ENCODE measurements around the gene FKBP6.
"Not testable (repeated sequence)": the region's sequence is repeated elsewhere in the genome, so short reads cannot be mapped to it uniquely, and the experiment has no call there.

FKBP6 gene

GRCh38 chr7:73352784-73353183, 24.8 kb downstream of the FKBP6 start:
- no peak for DNase-seq (ENCODE audit: extremely low spot score, insufficient read length, low read depth)
- FAIRE-seq = no peak

- FAIRE-seq = no peak
- no peak for DNase-seq (ENCODE audit: extremely low spot score, insufficient read length, low read depth)
Observed at GRCh38 chr7:73353243-73353642, 25.3 kb downstream of the FKBP6 start.

- FAIRE-seq (no peak), DNase-seq (ENCODE audit: extremely low spot score, insufficient read length, low read depth) (no peak)
Observed at GRCh38 chr7:73354196-73354595, 26.2 kb downstream of the FKBP6 start.

- DNase-seq (ENCODE audit: extremely low spot score, insufficient read length, low read depth) = no peak
- no peak for FAIRE-seq
Observed at GRCh38 chr7:73354821-73355220, 26.9 kb downstream of the FKBP6 start.

- DNase-seq (ENCODE audit: extremely low spot score, insufficient read length, low read depth) = no peak
- no peak for FAIRE-seq
Observed at GRCh38 chr7:73356159-73356558, 28.2 kb downstream of the FKBP6 start.

- FAIRE-seq (no peak), DNase-seq (ENCODE audit: extremely low spot score, insufficient read length, low read depth) (no peak)
Observed at GRCh38 chr7:73358590-73359275, 30.8 kb downstream of the FKBP6 start.

GRCh38 chr7:73359306-73359705, 31.3 kb downstream of the FKBP6 start:
- DNase-seq (ENCODE audit: extremely low spot score, insufficient read length, low read depth) = no peak
- FAIRE-seq = no peak

GRCh38 chr7:73359746-73360375, 31.9 kb downstream of the FKBP6 start:
- DNase-seq (ENCODE audit: extremely low spot score, insufficient read length, low read depth) (no peak), FAIRE-seq (no peak)

- FAIRE-seq; DNase-seq (ENCODE audit: extremely low spot score, insufficient read length, low read depth): not testable (repeated sequence)
Observed at GRCh38 chr7:73360590-73360989, 32.6 kb downstream of the FKBP6 start.

- FAIRE-seq (no peak), DNase-seq (ENCODE audit: extremely low spot score, insufficient read length, low read depth) (no peak)
Observed at GRCh38 chr7:73363225-73364005, 35.5 kb downstream of the FKBP6 start.

GRCh38 chr7:73364006-73364728, 36.2 kb downstream of the FKBP6 start:
- no peak for DNase-seq (ENCODE audit: extremely low spot score, insufficient read length, low read depth)
- FAIRE-seq = no peak

- peak; percentile 31 for FAIRE-seq
- DNase-seq (ENCODE audit: extremely low spot score, insufficient read length, low read depth) = no peak
Observed at GRCh38 chr7:73366127-73366526, 38.2 kb downstream of the FKBP6 start.

- FAIRE-seq = no peak
- DNase-seq (ENCODE audit: extremely low spot score, insufficient read length, low read depth) = no peak
Observed at GRCh38 chr7:73366990-73367389, 39.0 kb downstream of the FKBP6 start.

- FAIRE-seq = no peak
- no peak for DNase-seq (ENCODE audit: extremely low spot score, insufficient read length, low read depth)
Observed at GRCh38 chr7:73369009-73369408, 41.0 kb downstream of the FKBP6 start.

- FAIRE-seq (no peak), DNase-seq (ENCODE audit: extremely low spot score, insufficient read length, low read depth) (no peak)
Observed at GRCh38 chr7:73369622-73370021, 41.7 kb downstream of the FKBP6 start.

GRCh38 chr7:73373741-73374140, 45.8 kb downstream of the FKBP6 start:
- FAIRE-seq = no peak
- DNase-seq (ENCODE audit: extremely low spot score, insufficient read length, low read depth) = no peak

- not testable (repeated sequence) for DNase-seq (ENCODE audit: extremely low spot score, insufficient read length, low read depth); FAIRE-seq
Observed at GRCh38 chr7:73376262-73376661, 48.3 kb downstream of the FKBP6 start.

GRCh38 chr7:73376671-73377412, 48.9 kb downstream of the FKBP6 start:
- FAIRE-seq (no peak), DNase-seq (ENCODE audit: extremely low spot score, insufficient read length, low read depth) (no peak)

- FAIRE-seq; DNase-seq (ENCODE audit: extremely low spot score, insufficient read length, low read depth): not testable (repeated sequence)
Observed at GRCh38 chr7:73377413-73378200, 49.6 kb downstream of the FKBP6 start.
